HG02642 (cell line): ENCODE measurements around the gene ADAMTS14.

ENCODE experiments used
- ATAC-seq: cut with Tn5 transposase; IDR thresholded peaks from one replicate; pipeline ENCODE4 v1.9.1; 2021; ENCODE audit warnings: mild to moderate bottlenecking; ENCODE audit not compliant: unreplicated experiment, poor library complexity

The ADAMTS14 gene

GRCh38 chr10:70691611-70692010 lies 19.3 kb downstream of the ADAMTS14 start:
- ATAC-seq, result no peak

GRCh38 chr10:70692043-70692603 lies 19.8 kb downstream of the ADAMTS14 start:
- ATAC-seq, result no peak

GRCh38 chr10:70693619-70694335 lies 21.5 kb downstream of the ADAMTS14 start:
- no peak for ATAC-seq

- no peak for ATAC-seq
Observed at GRCh38 chr10:70694418-70695141, 22.3 kb downstream of the ADAMTS14 start.

- ATAC-seq, result no peak
Observed at GRCh38 chr10:70695241-70696030, 23.1 kb downstream of the ADAMTS14 start.

GRCh38 chr10:70698211-70698610 lies 25.9 kb downstream of the ADAMTS14 start:
- ATAC-seq, result no peak

GRCh38 chr10:70699063-70699658 lies 26.9 kb downstream of the ADAMTS14 start:
- no peak for ATAC-seq

GRCh38 chr10:70699659-70700174 lies 27.4 kb downstream of the ADAMTS14 start:
- no peak for ATAC-seq

GRCh38 chr10:70702190-70702763 lies 30.0 kb downstream of the ADAMTS14 start:
- ATAC-seq, result no peak

- ATAC-seq, result no peak
Observed at GRCh38 chr10:70704211-70704610, 31.9 kb downstream of the ADAMTS14 start.

GRCh38 chr10:70705121-70705861 lies 33.0 kb downstream of the ADAMTS14 start:
- no peak for ATAC-seq

- no peak for ATAC-seq
Observed at GRCh38 chr10:70711177-70711576, 38.9 kb downstream of the ADAMTS14 start.

GRCh38 chr10:70711911-70712310 lies 39.6 kb downstream of the ADAMTS14 start:
- no peak for ATAC-seq

- no peak for ATAC-seq
Observed at GRCh38 chr10:70714245-70714644, 41.9 kb downstream of the ADAMTS14 start.

GRCh38 chr10:70714951-70715350 lies 42.6 kb downstream of the ADAMTS14 start:
- ATAC-seq, result no peak

GRCh38 chr10:70715853-70716795 lies 43.8 kb downstream of the ADAMTS14 start:
- no peak for ATAC-seq

- ATAC-seq, result no peak
Observed at GRCh38 chr10:70722820-70723424, 50.6 kb downstream of the ADAMTS14 start.

GRCh38 chr10:70723771-70724170 lies 51.5 kb downstream of the ADAMTS14 start:
- no peak for ATAC-seq
